ENCODE data around the gene CBARP.

The CBARP gene

DNA sequence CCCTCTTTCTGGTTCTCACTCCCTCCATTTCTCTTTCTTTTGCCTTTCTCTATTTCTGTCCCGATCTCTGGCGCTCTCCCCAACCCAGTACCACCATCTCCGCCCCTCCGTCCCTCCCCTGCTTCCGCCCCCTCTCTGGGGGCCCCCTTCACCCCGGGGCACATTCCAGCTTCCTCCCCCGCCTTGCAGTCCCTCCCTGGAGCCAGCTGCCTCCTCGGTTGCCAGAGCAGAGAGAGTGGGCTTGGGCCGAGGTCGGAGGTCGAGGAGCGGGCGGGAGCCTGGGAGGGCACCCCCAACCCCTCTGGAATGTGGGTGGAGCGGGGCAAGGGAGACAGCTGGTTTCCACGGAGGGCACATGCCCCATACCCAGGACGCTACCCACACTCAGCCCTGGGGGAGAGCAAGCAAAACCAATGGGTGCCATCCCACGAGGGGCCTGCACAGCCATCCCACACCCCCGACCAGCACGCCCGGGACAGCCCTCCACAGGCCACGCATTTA is 24.9 kb upstream of the CBARP start:
- TF ChIP-seq, protein P1, sequence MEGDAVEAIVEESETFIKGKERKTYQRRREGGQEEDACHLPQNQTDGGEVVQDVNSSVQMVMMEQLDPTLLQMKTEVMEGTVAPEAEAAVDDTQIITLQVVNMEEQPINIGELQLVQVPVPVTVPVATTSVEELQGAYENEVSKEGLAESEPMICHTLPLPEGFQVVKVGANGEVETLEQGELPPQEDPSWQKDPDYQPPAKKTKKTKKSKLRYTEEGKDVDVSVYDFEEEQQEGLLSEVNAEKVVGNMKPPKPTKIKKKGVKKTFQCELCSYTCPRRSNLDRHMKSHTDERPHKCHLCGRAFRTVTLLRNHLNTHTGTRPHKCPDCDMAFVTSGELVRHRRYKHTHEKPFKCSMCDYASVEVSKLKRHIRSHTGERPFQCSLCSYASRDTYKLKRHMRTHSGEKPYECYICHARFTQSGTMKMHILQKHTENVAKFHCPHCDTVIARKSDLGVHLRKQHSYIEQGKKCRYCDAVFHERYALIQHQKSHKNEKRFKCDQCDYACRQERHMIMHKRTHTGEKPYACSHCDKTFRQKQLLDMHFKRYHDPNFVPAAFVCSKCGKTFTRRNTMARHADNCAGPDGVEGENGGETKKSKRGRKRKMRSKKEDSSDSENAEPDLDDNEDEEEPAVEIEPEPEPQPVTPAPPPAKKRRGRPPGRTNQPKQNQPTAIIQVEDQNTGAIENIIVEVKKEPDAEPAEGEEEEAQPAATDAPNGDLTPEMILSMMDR (conservative IDR thresholded peaks at IDR 0.05; ENCODE audit: control insufficient read depth, insufficient read depth, low read depth, low read length), result no peak
- no peak for DNase-seq (ENCODE audit: low read depth)
- no peak overlapping the region for H3K4me3 ChIP-seq (ENCODE audit: control insufficient read depth, low read depth, low read length)

DNA sequence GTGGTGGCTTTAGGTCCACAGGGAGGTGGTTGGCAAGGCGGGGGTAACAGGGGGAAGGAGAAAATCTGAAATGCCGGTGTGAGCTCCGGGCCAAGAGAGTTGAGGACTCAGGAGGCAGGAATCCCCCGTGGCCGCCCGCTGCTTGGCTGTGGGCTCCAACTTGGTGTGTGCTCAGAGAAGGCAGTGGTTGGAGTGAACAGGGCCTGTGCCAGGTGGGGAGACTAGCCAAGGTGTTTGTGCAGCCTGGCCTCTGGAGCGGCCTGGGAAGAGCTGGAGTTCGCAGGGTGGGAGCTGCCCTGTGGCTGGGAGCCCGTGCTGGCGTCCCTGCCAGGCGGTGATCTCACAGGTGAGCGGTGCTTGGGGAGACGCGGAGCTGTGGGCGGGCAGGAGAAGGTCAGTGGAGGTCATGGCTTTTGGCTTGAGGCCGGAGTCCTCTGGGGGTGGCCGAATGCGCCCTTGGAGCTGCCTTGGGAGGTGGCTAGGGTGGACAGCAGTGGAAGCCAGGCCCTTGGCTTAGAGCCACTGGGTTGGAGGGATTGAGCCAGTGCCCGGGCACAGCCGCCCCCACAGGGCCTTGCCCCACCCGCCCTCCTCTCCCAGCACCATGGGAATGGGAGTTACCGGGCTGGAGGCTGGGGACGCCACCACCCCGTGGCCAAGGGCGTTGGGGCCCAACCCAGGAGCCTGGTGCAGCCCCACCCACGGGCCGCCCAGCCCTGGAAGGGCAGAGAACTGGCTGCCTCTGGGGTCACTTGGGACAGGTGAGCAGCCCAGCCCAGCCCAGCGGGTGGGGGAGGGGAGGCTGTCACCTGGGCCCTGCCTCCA is 24.2 kb upstream of the CBARP start:
- DNase-seq (ENCODE audit: low read depth), result peak; percentile 47
- TF ChIP-seq, protein P1 (conservative IDR thresholded peaks at IDR 0.05; ENCODE audit: control insufficient read depth, insufficient read depth, low read depth, low read length), result no peak
- peak overlapping the region; percentile 49 for H3K4me3 ChIP-seq (ENCODE audit: control insufficient read depth, low read depth, low read length)

DNA sequence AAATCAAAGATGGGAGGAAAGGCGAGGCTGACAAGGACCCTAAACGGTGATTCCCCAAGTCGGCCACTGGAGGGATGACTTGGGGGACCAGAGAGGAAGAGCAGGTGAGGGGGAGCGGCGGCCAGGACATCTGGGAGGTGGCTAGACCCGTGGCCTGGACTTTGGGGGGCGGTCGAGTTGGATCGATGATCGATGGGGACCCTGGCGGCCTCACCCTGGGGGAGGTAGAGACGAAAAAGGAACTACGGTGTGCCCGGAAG is 23.7 kb upstream of the CBARP start:
- no peak for DNase-seq (ENCODE audit: low read depth)
- peak overlapping the region; percentile 49 for H3K4me3 ChIP-seq (ENCODE audit: control insufficient read depth, low read depth, low read length)
- TF ChIP-seq, protein P1 (conservative IDR thresholded peaks at IDR 0.05; ENCODE audit: control insufficient read depth, insufficient read depth, low read depth, low read length), result no peak

GRCh38 chr19:1260749-1261537 is 23.1 kb upstream of the CBARP start:
- DNase-seq (ENCODE audit: low read depth), result peak; percentile 95
- TF ChIP-seq, protein P1 (conservative IDR thresholded peaks at IDR 0.05; ENCODE audit: control insufficient read depth, insufficient read depth, low read depth, low read length), result no peak
- H3K4me3 ChIP-seq (ENCODE audit: control insufficient read depth, low read depth, low read length), result peak overlapping the region; percentile 49

DNA sequence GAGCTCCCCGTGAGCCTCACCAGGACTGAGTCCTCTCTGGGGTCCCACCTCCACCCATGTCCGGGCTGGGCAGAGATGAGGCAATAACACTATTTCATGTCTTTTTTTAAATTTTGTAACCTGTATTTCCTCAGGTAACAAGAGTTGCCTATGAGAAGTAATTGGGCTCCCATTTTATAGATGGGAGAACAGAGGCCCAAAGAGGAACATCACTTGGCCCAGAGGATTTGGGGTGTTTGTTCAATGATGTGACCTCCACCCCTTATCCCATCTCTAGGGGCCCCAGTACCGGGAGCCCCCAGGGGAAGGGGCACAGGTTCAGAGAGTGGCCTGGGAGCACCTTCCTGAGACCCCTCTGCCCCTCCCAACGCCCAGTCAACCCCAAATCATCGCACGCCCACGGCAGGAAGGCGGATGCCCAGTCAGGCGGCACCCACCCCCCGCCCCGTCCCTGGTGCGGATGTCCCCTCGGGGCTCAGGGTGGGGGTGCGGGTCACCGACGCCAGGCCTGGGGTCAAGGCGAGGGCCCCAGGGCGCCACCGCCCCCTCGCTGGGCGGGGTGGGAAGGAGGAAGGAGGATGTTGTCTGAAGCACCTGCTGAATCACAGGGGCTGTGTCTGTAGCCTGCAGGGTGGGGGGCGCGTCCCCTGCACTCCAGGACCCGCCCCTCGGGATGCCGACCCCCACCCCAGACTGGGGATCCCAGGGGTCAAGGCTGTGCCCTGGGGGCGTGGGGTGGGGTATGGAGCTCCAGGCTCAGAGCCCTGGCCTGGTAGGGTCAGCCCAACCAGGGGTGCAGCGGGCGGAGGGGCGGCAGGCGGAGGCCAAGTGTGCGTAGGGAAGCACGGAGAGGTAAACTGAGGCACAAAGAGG is 22.3 kb upstream of the CBARP start:
- no peak overlapping the region for H3K4me3 ChIP-seq (ENCODE audit: control insufficient read depth, low read depth, low read length)
- DNase-seq (ENCODE audit: low read depth), result no peak

More for the DNA sequence above, 22.3 kb upstream of the CBARP start:
- TF ChIP-seq, protein P1 (conservative IDR thresholded peaks at IDR 0.05; ENCODE audit: control insufficient read depth, insufficient read depth, low read depth, low read length), result no peak

All from fibroblast of mammary gland (primary cell).